ENCODE data around the gene NCKIPSD. TPM values are rescaled to one million over a fixed set of nuclear protein-coding genes. Genes with fewer than 3 reads are reported as not detected.

Gene NCKIPSD
- total and polyA plus RNA-seq, 2 donors (not counting 3 experiments of a cell fraction or from before 2014, with no cell fraction given) = 12.8 to 19.1 TPM

DNA sequence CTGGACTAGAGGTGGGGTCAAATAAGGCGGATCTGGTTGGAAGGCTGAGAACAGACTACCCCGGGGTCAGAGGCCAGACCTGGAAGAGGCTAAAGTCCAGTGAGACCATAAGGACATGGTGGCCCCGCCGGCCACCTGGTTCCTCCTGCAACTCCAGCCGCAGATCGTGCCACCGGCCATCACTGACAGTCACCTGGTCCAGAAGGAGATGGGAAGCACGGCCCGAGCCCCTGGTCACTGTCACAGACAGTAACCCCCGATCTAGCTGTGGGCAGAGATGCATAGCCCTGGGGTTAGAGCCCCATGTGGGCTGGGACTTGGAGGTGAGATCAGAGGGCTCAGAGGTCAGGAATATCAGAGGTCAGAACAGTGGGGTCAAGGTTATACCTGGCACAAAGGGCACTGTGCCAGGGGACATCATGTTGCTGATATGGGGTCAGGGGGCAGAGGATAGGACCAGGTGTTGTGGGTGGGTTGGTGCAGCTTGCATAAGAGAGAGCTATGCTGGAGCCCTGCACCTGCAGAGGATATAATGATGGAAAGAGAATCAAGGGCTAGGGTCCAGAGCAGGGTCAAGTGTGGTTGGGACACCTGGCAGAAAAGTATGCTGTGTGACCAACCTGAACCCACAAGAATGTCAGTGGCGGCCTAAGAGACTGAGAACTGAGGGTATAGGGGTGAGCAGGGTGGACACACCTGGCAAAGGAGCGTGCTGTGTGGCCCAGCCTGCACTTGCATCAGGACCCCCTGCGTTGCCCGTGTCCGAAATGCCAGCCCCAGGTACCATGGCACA is 32.6 kb downstream of the NCKIPSD start:
- CTCF ChIA-PET = interaction anchor here (1.0 to 5.1 kb wide), 2 partner anchors 18 to 217 kb away, joined by 3 to 32 read pairs; partner anchors contain the start of gene SLC26A6
- no peak overlapping the region for H3K27ac ChIP-seq (ENCODE audit: insufficient read depth, low read depth, low read length)
- H3K36me3 ChIP-seq (ENCODE audit: control insufficient read depth in 2 of 2, extremely low read depth in 1 of 2, insufficient read depth in 2 of 2, low read length in 2 of 2) = no peaks in the 10 kb centered on the region
- H3K9me1 ChIP-seq (replicated peaks; ENCODE audit: control insufficient read depth, extremely low read depth, insufficient read depth, low read length) = no peaks in the 10 kb centered on the region
- POLR2A ChIA-PET = no interaction called here
- H3K27me3 ChIP-seq (ENCODE audit: control insufficient read depth in 2 of 2, insufficient read depth in 2 of 2, low read length in 2 of 2) = no peaks in the 10 kb centered on the region
- no peak for TF ChIP-seq CTCF (IDR thresholded peaks at IDR 0.05; ENCODE audit: extremely low read depth in 1 of 2, insufficient read depth in 1 of 2, low read depth in 1 of 2, low read length in 2 of 2)
- no TSS peak for BruUV-seq (replicated peaks)
- H3K79me2 ChIP-seq (ENCODE audit: control insufficient read depth, insufficient read depth, low read length) = no peaks in the 10 kb centered on the region
- H3K4me2 ChIP-seq (ENCODE audit: insufficient read depth, low read length) = no peak overlapping the region
- no peak overlapping the region for H2AFZ ChIP-seq (ENCODE audit: low read depth, low read length)
- FAIRE-seq = no peak
- peaks cover 7% of the 10 kb centered on the region for H3K4me1 ChIP-seq (ENCODE audit: control insufficient read depth, extremely low read depth, insufficient read depth, low read length)
- H4K20me1 ChIP-seq (replicated peaks; ENCODE audit: control insufficient read depth, extremely low read depth, insufficient read depth, low read length) = no peaks in the 10 kb centered on the region
- H3K4me3 ChIP-seq (replicated peaks in 1 of 3; ENCODE audit: insufficient read depth in 1 of 3, low read depth in 1 of 3, low read length in 3 of 3) = no peak overlapping the region
- dilution Hi-C loops (cut with MboI; ENCODE audit: extremely low pct_ligation_motif_present, low sequenced_read_pairs) = no loop called here
- no peak overlapping the region for H3K9ac ChIP-seq (replicated peaks; ENCODE audit: extremely low read depth, insufficient read depth, low read length)
- H3K9me3 ChIP-seq (replicated peaks; ENCODE audit: control insufficient read depth, insufficient read depth, low read length) = no peaks in the 10 kb centered on the region
- intact Hi-C loops (cut with micrococcal nuclease) = no loop called here
- no peak for DNase-seq (ENCODE audit: low read depth, low spot score)

DNA sequence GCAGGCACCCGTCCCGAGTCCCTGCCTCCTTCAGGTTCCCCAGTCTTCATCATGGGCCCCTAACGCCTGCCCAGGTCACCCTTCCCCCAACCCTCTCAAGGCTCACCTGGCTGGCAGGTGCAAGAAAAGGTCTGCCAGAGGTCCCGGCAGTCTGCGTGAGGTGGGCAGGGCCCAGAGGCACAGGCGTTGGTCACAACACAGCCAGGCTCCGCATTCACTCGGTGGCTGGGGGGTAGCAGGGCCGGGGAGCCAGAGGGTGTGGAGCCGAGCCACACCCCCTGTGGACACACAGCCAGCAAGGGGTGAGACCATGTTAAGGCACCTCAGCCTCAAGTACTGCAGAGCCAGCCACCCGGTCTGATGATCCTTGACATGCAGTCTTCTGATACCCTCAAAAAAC is 33.9 kb downstream of the NCKIPSD start:
- Histone ChIP-seq H3K9ac (replicated peaks; ENCODE audit: extremely low read depth, insufficient read depth, low read length) (no peak overlapping the region), H3K9me1 (replicated peaks; ENCODE audit: control insufficient read depth, extremely low read depth, insufficient read depth, low read length) (no peaks in the 10 kb centered on the region), H2AFZ (ENCODE audit: low read depth, low read length) (no peak overlapping the region), H3K4me2 (ENCODE audit: insufficient read depth, low read length) (no peak overlapping the region), H3K36me3 (ENCODE audit: control insufficient read depth in 2 of 2, extremely low read depth in 1 of 2, insufficient read depth in 2 of 2, low read length in 2 of 2) (no peaks in the 10 kb centered on the region), H3K27ac (ENCODE audit: insufficient read depth, low read depth, low read length) (no peak overlapping the region), H3K4me1 (ENCODE audit: control insufficient read depth, extremely low read depth, insufficient read depth, low read length) (peaks cover 6% of the 10 kb centered on the region), H3K79me2 (ENCODE audit: control insufficient read depth, insufficient read depth, low read length) (no peaks in the 10 kb centered on the region), H3K4me3 (replicated peaks in 1 of 3; ENCODE audit: insufficient read depth in 1 of 3, low read depth in 1 of 3, low read length in 3 of 3) (no peak overlapping the region), H3K9me3 (replicated peaks; ENCODE audit: control insufficient read depth, insufficient read depth, low read length) (no peaks in the 10 kb centered on the region), H4K20me1 (replicated peaks; ENCODE audit: control insufficient read depth, extremely low read depth, insufficient read depth, low read length) (no peaks in the 10 kb centered on the region), H3K27me3 (ENCODE audit: control insufficient read depth in 2 of 2, insufficient read depth in 2 of 2, low read length in 2 of 2) (no peaks in the 10 kb centered on the region)
- dilution Hi-C loops (cut with MboI; ENCODE audit: extremely low pct_ligation_motif_present, low sequenced_read_pairs) = no loop called here
- TF ChIP-seq MAX (IDR thresholded peaks at IDR 0.05; ENCODE audit: insufficient read depth, insufficient read length) (no peak), MYC (IDR thresholded peaks at IDR 0.05; ENCODE audit: low read depth, low read length) (no peak), EZH2 (IDR thresholded peaks at IDR 0.05; ENCODE audit: borderline replicate concordance, low read depth, low read length, severe bottlenecking) (no peak), FOS (IDR thresholded peaks at IDR 0.05; ENCODE audit: borderline replicate concordance, insufficient read depth, low read length) (no peak), GATA2 (IDR thresholded peaks at IDR 0.05; ENCODE audit: insufficient read depth, insufficient read length, low read depth, low read length) (no peak)
- FAIRE-seq (no peak), DNase-seq (ENCODE audit: low read depth, low spot score) (no peak)
- POLR2A ChIA-PET = no interaction called here
- no TSS peak for BruUV-seq (replicated peaks)
- CTCF ChIA-PET = no interaction called here
- intact Hi-C loops (cut with micrococcal nuclease) = no loop called here

All from endothelial cell of umbilical vein (primary cell).